A673 (cell line): Measurements from ENCODE around the gene TOLLIP. TPM values are rescaled to one million over a fixed set of nuclear protein-coding genes. Genes with fewer than 3 reads are reported as not detected.

Source experiments
- BruUV-seq: library from RNA; stranded (reverse); fragments of 400-500 nt; replicated peaks from 2 replicates; lab custom pipeline; 2021; lab: Mats Ljungman, UMichigan
- CTCF ChIA-PET: fragments of 300-600 bp; sonication (Branson Sonifier 250); formaldehyde crosslinking; loops from one replicate; lab custom pipeline; 2022; ENCODE audit warnings: antibody characterized with exemption; lab: Charles Lee
- POLR2A ChIA-PET: fragments of 300-600 bp; sonication (Branson Sonifier 250); formaldehyde crosslinking; loops from one replicate; lab custom pipeline; 2022; ENCODE audit warnings: antibody characterized with exemption; ENCODE audit not compliant: low non-redundant PET; lab: Charles Lee
- DNase-seq: peaks from one replicate; pipeline ENCODE4 v3.0.0-alpha.2; 2015; ENCODE audit warnings: low spot score
- H3K27ac ChIP-seq: fragments of 200-600 bp; sonication (generic); 2 replicates; pipeline ENCODE4 v1.5.1; 2016; ENCODE audit warnings: mixed run types, low read depth, mild to moderate bottlenecking, mixed read lengths, antibody characterized with exemption, low read length; ENCODE audit not compliant: poor library complexity, severe bottlenecking
- H3K27me3 ChIP-seq: fragments of 200-600 bp; sonication (generic); replicated peaks from 2 replicates; pipeline ENCODE4 v1.6.1; 2017; ENCODE audit warnings: mixed run types, low read depth, mild to moderate bottlenecking, mixed read lengths, antibody characterized with exemption, low read length; ENCODE audit not compliant: insufficient read depth, poor library complexity
- H3K36me3 ChIP-seq: fragments of 200-600 bp; sonication (generic); 2 replicates; pipeline ENCODE4 v1.6.1; 2016; ENCODE audit warnings: mixed run types, mild to moderate bottlenecking, mixed read lengths, antibody characterized with exemption, low read length; ENCODE audit not compliant: insufficient read depth, poor library complexity, severe bottlenecking
- H3K4me1 ChIP-seq: fragments of 200-600 bp; sonication (generic); 2 replicates; pipeline ENCODE4 v1.6.1; 2017; ENCODE audit warnings: mixed run types, mild to moderate bottlenecking, mixed read lengths, antibody characterized with exemption, low read length; ENCODE audit not compliant: insufficient read depth, poor library complexity, severe bottlenecking
- H3K4me3 ChIP-seq: fragments of 200-600 bp; sonication (generic); 2 replicates; pipeline ENCODE4 v1.5.1; 2016; ENCODE audit warnings: low read depth, mixed run types, mild to moderate bottlenecking, mixed read lengths, low read length; ENCODE audit not compliant: poor library complexity, severe bottlenecking
- H3K9me3 ChIP-seq: fragments of 200-600 bp; sonication (generic); 2 replicates; pipeline ENCODE4 v1.6.1; 2016; ENCODE audit warnings: mixed run types, low read depth, mild to moderate bottlenecking, mixed read lengths, antibody characterized with exemption, low read length; ENCODE audit not compliant: poor library complexity, severe bottlenecking
- EZH2 ChIP-seq: fragments of 200-600 bp; sonication (generic); IDR thresholded peaks from 2 replicates; pipeline ENCODE4 v1.6.1; 2017; ENCODE audit warnings: borderline replicate concordance, low read depth, mild to moderate bottlenecking, mixed read lengths, antibody characterized with exemption, low read length; ENCODE audit not compliant: poor library complexity, severe bottlenecking
- intact Hi-C: fragments of 100-400 bp; cut with micrococcal nuclease; formaldehyde crosslinking; loops from one replicate; pipeline ENCODE4 v1.10.0; 2022; ENCODE audit not compliant: unreplicated experiment
- total RNA-seq: library from RNA; stranded (reverse); gene quantifications from 2 replicates; pipeline ENCODE4 v1.2.3, GENCODE V29; 2021
- TF ChIP-seq, protein P1 (sequence below): fragments of 300-800, 200-600 bp; sonication (generic); conservative IDR thresholded peaks from 2 replicates; pipeline ENCODE4 v1.5.1; 2017; ENCODE audit warnings: low read depth, mild to moderate bottlenecking, antibody characterized with exemption, low read length, moderate library complexity, mixed read lengths

The TOLLIP gene
- total RNA-seq, 1 experiment from 2014 or later: 32.5 TPM

DNA sequence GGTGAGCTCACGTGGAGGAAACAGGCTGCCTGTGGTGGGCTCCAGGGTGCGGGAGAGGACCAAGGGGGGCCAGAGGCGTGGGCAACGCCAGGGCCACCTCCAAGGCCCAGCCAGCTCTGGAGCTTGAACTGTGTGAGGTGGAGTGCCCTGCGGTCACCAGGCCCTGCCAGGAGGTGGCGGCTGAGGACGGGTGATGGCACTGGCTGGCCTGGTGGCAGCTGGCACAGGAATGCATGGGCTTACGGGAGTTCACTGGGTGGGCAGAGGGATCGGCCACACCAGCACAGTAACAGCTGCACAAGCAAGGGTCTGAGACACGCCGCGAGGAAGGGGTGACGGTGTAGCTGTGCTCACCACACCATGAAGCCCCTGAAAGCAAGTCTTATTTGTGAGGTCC, 15.8 kb downstream of the TOLLIP start:
- TF ChIP-seq EZH2: no peak
- TF ChIP-seq, protein P1, sequence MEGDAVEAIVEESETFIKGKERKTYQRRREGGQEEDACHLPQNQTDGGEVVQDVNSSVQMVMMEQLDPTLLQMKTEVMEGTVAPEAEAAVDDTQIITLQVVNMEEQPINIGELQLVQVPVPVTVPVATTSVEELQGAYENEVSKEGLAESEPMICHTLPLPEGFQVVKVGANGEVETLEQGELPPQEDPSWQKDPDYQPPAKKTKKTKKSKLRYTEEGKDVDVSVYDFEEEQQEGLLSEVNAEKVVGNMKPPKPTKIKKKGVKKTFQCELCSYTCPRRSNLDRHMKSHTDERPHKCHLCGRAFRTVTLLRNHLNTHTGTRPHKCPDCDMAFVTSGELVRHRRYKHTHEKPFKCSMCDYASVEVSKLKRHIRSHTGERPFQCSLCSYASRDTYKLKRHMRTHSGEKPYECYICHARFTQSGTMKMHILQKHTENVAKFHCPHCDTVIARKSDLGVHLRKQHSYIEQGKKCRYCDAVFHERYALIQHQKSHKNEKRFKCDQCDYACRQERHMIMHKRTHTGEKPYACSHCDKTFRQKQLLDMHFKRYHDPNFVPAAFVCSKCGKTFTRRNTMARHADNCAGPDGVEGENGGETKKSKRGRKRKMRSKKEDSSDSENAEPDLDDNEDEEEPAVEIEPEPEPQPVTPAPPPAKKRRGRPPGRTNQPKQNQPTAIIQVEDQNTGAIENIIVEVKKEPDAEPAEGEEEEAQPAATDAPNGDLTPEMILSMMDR: 0 out of 2 replicates have a peak, but pooled peaks have one; percentile 13
- intact Hi-C loops: no loop called here
- no peaks in the 10 kb centered on the region for H3K36me3 ChIP-seq
- H3K27ac ChIP-seq: no peak overlapping the region
- H3K9me3 ChIP-seq: no peaks in the 10 kb centered on the region
- POLR2A ChIA-PET: no interaction called here
- no peaks in the 10 kb centered on the region for H3K4me1 ChIP-seq
- no peaks in the 10 kb centered on the region for H3K27me3 ChIP-seq
- DNase-seq: no peak
- CTCF ChIA-PET: interaction anchor here (0.6 kb wide), 1 partner anchor 446 kb away, joined by 4 read pairs; no protein-coding TSS in a partner anchor
- H3K4me3 ChIP-seq: no peak overlapping the region
- BruUV-seq: no TSS peak

GRCh38 chr11:1292644-1293618, 16.5 kb downstream of the TOLLIP start:
- Histone ChIP-seq H3K9me3 (no peaks in the 10 kb centered on the region), H3K4me1 (no peaks in the 10 kb centered on the region), H3K36me3 (no peaks in the 10 kb centered on the region), H3K27ac (no peak overlapping the region), H3K4me3 (no peak overlapping the region), H3K27me3 (no peaks in the 10 kb centered on the region)
- ChIA-PET CTCF (interaction anchor here (0.6 kb wide), 1 partner anchor 446 kb away, joined by 4 read pairs; no protein-coding TSS in a partner anchor), POLR2A (no interaction called here)
- TF ChIP-seq EZH2: no peak
- TF ChIP-seq, protein P1: no peak
- intact Hi-C loops: no loop called here
- BruUV-seq: no TSS peak
- no peak for DNase-seq

- H3K36me3 ChIP-seq: no peaks in the 10 kb centered on the region
- BruUV-seq: no TSS peak
- H3K4me1 ChIP-seq: no peaks in the 10 kb centered on the region
- intact Hi-C loops: no loop called here
- no peaks in the 10 kb centered on the region for H3K27me3 ChIP-seq
- TF ChIP-seq, protein P1: no peak
- no peak for TF ChIP-seq EZH2
- no peak for DNase-seq
- POLR2A ChIA-PET: no interaction called here
- no peaks in the 10 kb centered on the region for H3K9me3 ChIP-seq
- CTCF ChIA-PET: no interaction called here
- H3K4me3 ChIP-seq: no peak overlapping the region
- no peak overlapping the region for H3K27ac ChIP-seq
Observed at GRCh38 chr11:1292018-1292643, 17.3 kb downstream of the TOLLIP start.
